Measurements from ENCODE around the gene ALOX12B. TPM values are rescaled to one million over a fixed set of nuclear protein-coding genes. Genes with fewer than 3 reads are reported as not detected.

ALOX12B gene
- total and polyA plus RNA-seq, 2 of the 13 experiments (the other 11 are each of a cell fraction or from before 2014, with no cell fraction given): 0.13 TPM; not detected in 1

DNA sequence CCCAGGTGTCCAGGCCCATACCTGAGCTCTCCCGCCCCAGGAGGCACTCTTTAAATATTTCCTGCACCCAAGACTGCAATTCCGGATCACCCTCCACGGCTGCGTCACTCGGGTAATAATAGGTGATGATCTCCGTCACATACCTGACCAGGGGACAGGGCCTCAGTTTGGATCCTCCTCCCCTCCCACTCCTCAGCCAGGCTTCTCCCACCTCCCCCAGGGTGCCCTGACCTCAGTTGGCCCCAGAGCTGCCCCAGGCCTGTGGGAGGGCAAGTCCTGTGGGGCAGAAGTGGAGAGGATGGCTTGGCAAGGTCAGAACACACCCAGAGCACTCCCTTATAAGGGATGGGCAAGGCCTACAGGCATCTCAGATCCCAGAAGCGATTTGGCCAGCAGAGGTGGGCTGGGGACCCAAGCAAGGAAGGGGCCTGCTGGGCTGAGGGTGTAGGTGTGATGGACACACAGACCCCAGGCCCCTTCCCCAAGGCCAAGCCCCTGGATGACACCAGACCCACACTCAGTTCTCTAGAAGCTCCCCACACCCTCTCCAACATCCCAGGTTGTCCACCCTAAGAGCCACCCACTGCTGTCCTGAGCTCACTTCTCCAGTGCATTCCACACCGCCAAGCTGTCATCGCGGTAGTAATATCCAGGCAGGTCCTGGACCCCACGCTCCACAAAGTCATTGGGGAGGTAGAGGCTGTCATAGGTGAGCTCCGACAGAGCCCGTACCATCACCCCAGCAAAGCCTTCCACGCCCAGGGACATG is 11.8 kb downstream of the ALOX12B start:
- Histone ChIP-seq H3K4me1 (ENCODE audit: insufficient read depth, low read length) (peaks cover 20% of the 10 kb centered on the region), H3K79me2 (ENCODE audit: insufficient read depth, low read length) (no peaks in the 10 kb centered on the region), H3K4me3 (replicated peaks in 1 of 3; ENCODE audit: insufficient read depth in 1 of 3, low read depth in 2 of 3, low read length in 3 of 3) (no peak overlapping the region), H2AFZ (ENCODE audit: low read length) (no peak overlapping the region), H3K4me2 (ENCODE audit: low read depth, low read length) (no peak overlapping the region), H4K20me1 (ENCODE audit: insufficient read depth, low read length) (peaks cover 6% of the 10 kb centered on the region; the same call in 1 of the 2 replicates), H3K9me3 (ENCODE audit: low read length) (no peaks in the 10 kb centered on the region), H3K9ac (ENCODE audit: insufficient read depth, low read depth, low read length) (no peak overlapping the region), H3K27ac (ENCODE audit: extremely low read length, insufficient read depth, low read length) (no peak overlapping the region), H3K36me3 (replicated peaks in 1 of 2; ENCODE audit: control insufficient read depth in 1 of 2, insufficient read depth in 2 of 2, low read length in 2 of 2) (no peaks in the 10 kb centered on the region), H3K27me3 (ENCODE audit: control insufficient read depth in 1 of 2, insufficient read depth in 2 of 2, low read length in 2 of 2) (peaks cover 28 to 86% of the 10 kb centered on the region in 2 experiments)
- intact Hi-C loops (cut with micrococcal nuclease; ENCODE audit: unreplicated experiment) (no loop called here), in situ Hi-C loops (cut with HindIII; ENCODE audit: extremely low pct_ligation_motif_present, low pct_unique_long_range_greater_than_20kb) (no loop called here)
- ChIA-PET POLR2A (no interaction called here), CTCF (ENCODE audit: low intra/inter-chr PET ratio, low total read pairs) (no interaction called here)
- BruUV-seq (replicated peaks): no TSS peak
- no peak for FAIRE-seq
- no peak for DNase-seq (ENCODE audit: low spot score)
- 67% methylated on average over 8 of the region's 14 CpGs for WGBS (ENCODE audit: low lambda C conversion rate)
- TF ChIP-seq, protein P1, sequence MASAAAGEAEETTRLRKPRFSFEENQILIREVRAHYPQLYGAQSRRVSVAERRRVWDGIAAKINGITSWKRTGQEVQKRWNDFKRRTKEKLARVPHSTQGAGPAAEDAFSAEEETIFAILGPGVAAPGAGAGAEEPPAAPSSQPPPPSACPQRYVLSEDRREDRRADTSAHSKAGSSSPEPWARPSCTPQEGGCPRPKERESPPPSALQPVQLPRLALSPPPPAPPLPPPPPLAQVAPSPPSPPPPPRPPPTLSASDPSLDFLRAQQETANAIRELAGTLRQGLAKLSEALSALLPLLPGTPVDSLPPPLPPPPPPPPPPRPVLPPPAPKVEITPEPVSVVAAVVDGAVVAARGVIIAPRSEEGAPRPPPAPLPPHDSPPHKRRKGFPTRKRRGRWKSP (CRISPR knock-in tag; IDR thresholded peaks at IDR 0.05): no peak
- no peak for TF ChIP-seq KAT7 (CRISPR knock-in tag; IDR thresholded peaks at IDR 0.05; ENCODE audit: borderline replicate concordance)
- no peak for TF ChIP-seq MAFK (conservative IDR thresholded peaks at IDR 0.05 in 1 of 2, IDR thresholded peaks at IDR 0.05 in 1 of 2; ENCODE audit: low read length in 2 of 2)
- no peak for TF ChIP-seq U2AF2 (IDR thresholded peaks at IDR 0.05; ENCODE audit: low read depth, low read length)
- TF ChIP-seq ZFY (CRISPR knock-in tag; IDR thresholded peaks at IDR 0.05): no peak
- no peak for TF ChIP-seq PHF5A (CRISPR knock-in tag; IDR thresholded peaks at IDR 0.05; ENCODE audit: low read depth, unreplicated experiment)
- TF ChIP-seq ZNF354B (CRISPR knock-in tag; IDR thresholded peaks at IDR 0.05): no peak
- TF ChIP-seq MAFF (IDR thresholded peaks at IDR 0.05; ENCODE audit: low read depth, low read length): no peak
- TF ChIP-seq ZNF761 (CRISPR knock-in tag; conservative IDR thresholded peaks at IDR 0.05): no peak
- TF ChIP-seq ZNF225 (CRISPR knock-in tag; IDR thresholded peaks at IDR 0.05): no peak
- TF ChIP-seq, protein P2, sequence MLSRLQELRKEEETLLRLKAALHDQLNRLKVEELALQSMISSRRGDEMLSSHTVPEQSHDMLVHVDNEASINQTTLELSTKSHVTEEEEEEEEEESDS (CRISPR knock-in tag; IDR thresholded peaks at IDR 0.05; ENCODE audit: borderline replicate concordance): no peak
- no peak for TF ChIP-seq SIN3A (IDR thresholded peaks at IDR 0.05; ENCODE audit: borderline replicate concordance, low read depth, low read length)
- no peak for TF ChIP-seq HOXA3 (CRISPR knock-in tag; IDR thresholded peaks at IDR 0.05)
- TF ChIP-seq, protein P3, sequence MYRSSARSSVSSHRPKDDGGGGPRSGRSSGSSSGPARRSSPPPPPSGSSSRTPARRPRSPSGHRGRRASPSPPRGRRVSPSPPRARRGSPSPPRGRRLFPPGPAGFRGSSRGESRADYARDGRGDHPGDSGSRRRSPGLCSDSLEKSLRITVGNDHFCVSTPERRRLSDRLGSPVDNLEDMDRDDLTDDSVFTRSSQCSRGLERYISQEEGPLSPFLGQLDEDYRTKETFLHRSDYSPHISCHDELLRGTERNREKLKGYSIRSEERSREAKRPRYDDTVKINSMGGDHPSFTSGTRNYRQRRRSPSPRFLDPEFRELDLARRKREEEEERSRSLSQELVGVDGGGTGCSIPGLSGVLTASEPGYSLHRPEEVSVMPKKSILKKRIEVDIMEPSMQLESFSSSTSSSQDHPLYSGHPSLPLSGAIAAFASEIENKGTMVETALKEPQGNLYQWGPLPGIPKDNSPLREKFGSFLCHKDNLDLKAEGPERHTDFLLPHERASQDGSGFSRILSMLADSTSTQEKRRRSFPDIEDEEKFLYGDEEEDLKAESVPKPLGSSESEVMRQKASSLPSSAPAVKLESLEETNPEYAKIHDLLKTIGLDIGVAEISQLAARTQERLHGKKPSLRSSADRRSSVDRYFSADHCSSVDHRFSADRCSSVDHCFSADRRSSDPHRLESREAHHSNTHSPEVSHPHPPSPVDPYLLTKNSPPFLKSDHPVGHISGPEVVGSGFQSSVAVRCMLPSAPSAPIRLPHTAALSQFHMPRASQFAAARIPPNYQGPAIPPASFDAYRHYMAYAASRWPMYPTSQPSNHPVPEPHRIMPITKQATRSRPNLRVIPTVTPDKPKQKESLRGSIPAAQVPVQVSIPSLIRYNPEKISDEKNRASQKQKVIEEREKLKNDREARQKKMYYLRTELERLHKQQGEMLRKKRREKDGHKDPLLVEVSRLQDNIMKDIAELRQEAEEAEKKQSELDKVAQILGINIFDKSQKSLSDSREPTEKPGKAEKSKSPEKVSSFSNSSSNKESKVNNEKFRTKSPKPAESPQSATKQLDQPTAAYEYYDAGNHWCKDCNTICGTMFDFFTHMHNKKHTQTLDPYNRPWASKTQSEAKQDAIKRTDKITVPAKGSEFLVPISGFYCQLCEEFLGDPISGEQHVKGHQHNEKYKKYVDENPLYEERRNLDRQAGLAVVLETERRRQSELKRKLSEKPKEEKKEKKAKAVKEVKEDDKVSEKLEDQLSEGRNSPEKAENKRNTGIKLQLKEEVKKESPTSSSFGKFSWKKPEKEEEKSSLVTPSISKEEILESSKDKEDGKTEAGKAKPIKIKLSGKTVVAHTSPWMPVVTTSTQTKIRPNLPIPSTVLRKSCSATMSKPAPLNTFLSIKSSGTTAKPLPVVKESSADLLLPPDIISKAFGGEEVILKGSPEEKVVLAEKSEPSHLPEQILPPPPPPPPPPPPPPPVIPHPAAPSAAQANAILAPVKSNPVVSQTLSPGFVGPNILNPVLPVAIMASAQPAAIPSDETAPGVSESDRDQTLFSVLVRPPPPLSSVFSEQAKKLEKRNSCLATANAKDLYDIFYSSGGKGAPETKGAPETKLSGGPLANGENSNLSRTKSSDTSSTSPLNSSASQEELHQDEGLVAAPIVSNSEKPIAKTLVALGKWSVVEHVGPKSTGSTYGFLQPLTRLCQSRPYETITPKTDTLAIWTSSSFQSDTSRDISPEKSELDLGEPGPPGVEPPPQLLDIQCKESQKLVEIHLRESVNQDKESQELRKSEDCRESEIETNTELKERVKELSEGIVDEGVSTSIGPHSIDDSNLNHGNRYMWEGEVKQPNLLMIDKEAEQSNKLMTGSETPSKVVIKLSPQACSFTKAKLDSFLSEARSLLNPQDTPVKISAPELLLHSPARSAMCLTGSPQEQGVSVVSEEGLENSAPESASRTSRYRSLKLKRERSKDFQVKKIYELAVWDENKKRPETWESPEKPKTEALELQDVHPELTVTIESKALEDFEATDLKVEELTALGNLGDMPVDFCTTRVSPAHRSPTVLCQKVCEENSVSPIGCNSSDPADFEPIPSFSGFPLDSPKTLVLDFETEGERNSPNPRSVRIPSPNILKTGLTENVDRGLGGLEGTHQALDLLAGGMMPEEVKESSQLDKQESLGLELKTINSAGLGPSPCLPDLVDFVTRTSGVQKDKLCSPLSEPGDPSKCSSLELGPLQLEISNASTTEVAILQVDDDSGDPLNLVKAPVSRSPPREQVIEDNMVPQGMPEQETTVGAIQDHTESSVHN (CRISPR knock-in tag; IDR thresholded peaks at IDR 0.05): no peak
- no peak for ATAC-seq

Data from HepG2 (cell line).